Suprapubic skin (tissue), 4 donors: ENCODE data around the gene STAP1. TPM values are rescaled to one million over a fixed set of nuclear protein-coding genes. Genes with fewer than 3 reads are reported as not detected.

ENCODE experiments used
- DNase-seq, 2 donors: peaks; one replicate each; pipeline ENCODE4 v3.0.0-alpha.2; 2019; ENCODE audit warnings: low spot score in 2 of 2
- H3K27ac ChIP-seq: fragments of 200-600 bp; sonication (generic); one replicate; pipeline ENCODE4 v1.5.1; 2019
- H3K27me3 ChIP-seq: fragments of 200-600 bp; sonication (generic); one replicate; pipeline ENCODE4 v1.5.1; 2019
- H3K36me3 ChIP-seq: fragments of 200-600 bp; sonication (generic); one replicate; pipeline ENCODE4 v1.5.1; 2019
- H3K4me1 ChIP-seq: fragments of 200-600 bp; sonication (generic); one replicate; pipeline ENCODE4 v1.5.1; 2019
- H3K4me3 ChIP-seq: fragments of 200-600 bp; sonication (generic); one replicate; pipeline ENCODE4 v1.5.1; 2019; ENCODE audit warnings: mild to moderate bottlenecking
- H3K9me3 ChIP-seq: fragments of 200-600 bp; sonication (generic); one replicate; pipeline ENCODE4 v1.5.1; 2019
- EP300 ChIP-seq: sonication (generic); formaldehyde crosslinking; IDR thresholded peaks from one replicate; pipeline ENCODE4 v1.6.1; 2017; ENCODE audit warnings: antibody characterized with exemption
- POLR2A ChIP-seq, 2 donors: fragments of 450-650 bp; IDR thresholded peaks; one replicate each; pipeline ENCODE4 v1.6.1; 2017; ENCODE audit warnings: antibody characterized with exemption in 2 of 2, mild to moderate bottlenecking in 2 of 2, moderate library complexity in 2 of 2
- POLR2AphosphoS5 ChIP-seq, 3 donors: sonication (generic); formaldehyde crosslinking; IDR thresholded peaks; one replicate each; pipeline ENCODE4 v1.6.1; 2017; ENCODE audit warnings: antibody characterized with exemption in 3 of 3
- WGBS: methylation state at CpG from one replicate; pipeline ENCODE4 v1.1.5; 2018; 5-methylcytosine and 5-hydroxymethylcytosine counted together
- total RNA-seq, 4 donors: library from RNA; depleted of rRNA; stranded (reverse); fragments of >200 nt; gene quantifications; one replicate each; pipeline ENCODE4 v1.1.0, GENCODE V29; 2016
- TF ChIP-seq, protein P1 (sequence below), 2 donors: fragments of 200-600 bp in 1 of 2; fragments of 450-650 bp in 1 of 2; sonication (generic) in 1 of 2; IDR thresholded peaks; one replicate each; pipeline ENCODE4 v1.5.1; 2016 to 2019; ENCODE audit warnings: antibody characterized with exemption in 2 of 2, mild to moderate bottlenecking in 1 of 2, moderate library complexity in 1 of 2

The STAP1 gene
- total RNA-seq, 4 donors from 2014 or later: 0.55 TPM; not detected in 3

DNA sequence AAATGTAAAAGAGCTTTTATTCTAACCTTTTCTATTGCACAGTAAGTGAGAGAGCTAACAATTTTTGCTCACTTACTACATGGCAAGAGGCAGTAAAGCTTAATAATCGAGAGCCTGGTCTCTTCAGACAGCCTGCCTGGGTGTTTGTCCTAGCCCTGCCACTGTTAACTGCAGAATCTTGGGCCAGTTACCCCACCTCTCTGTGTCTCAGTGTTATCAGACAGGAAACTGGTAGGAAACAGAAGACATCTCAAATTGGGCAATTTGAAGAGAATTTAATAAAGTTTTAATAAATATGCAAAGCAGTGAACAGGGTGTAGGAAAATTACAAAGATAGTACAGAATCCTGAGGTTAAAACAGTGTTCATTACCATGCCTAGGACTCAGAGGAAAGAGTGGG lies 13.4 kb downstream of the STAP1 start:
- WGBS: 46% methylated on average over 1 of the region's 1 CpG
- H3K27ac ChIP-seq: no peak overlapping the region
- H3K27me3 ChIP-seq: no peaks in the 10 kb centered on the region
- no peaks in the 10 kb centered on the region for H3K36me3 ChIP-seq
- H3K4me3 ChIP-seq: no peak overlapping the region
- H3K9me3 ChIP-seq: no peaks in the 10 kb centered on the region
- no peaks in the 10 kb centered on the region for H3K4me1 ChIP-seq
- no peak for DNase-seq
- TF ChIP-seq, protein P1, sequence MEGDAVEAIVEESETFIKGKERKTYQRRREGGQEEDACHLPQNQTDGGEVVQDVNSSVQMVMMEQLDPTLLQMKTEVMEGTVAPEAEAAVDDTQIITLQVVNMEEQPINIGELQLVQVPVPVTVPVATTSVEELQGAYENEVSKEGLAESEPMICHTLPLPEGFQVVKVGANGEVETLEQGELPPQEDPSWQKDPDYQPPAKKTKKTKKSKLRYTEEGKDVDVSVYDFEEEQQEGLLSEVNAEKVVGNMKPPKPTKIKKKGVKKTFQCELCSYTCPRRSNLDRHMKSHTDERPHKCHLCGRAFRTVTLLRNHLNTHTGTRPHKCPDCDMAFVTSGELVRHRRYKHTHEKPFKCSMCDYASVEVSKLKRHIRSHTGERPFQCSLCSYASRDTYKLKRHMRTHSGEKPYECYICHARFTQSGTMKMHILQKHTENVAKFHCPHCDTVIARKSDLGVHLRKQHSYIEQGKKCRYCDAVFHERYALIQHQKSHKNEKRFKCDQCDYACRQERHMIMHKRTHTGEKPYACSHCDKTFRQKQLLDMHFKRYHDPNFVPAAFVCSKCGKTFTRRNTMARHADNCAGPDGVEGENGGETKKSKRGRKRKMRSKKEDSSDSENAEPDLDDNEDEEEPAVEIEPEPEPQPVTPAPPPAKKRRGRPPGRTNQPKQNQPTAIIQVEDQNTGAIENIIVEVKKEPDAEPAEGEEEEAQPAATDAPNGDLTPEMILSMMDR (IDR thresholded peaks at IDR 0.05): no peak
- TF ChIP-seq EP300 (no peak), POLR2AphosphoS5 (IDR thresholded peaks at IDR 0.05) (no peak), POLR2A (IDR thresholded peaks at IDR 0.05) (no peak)

DNA sequence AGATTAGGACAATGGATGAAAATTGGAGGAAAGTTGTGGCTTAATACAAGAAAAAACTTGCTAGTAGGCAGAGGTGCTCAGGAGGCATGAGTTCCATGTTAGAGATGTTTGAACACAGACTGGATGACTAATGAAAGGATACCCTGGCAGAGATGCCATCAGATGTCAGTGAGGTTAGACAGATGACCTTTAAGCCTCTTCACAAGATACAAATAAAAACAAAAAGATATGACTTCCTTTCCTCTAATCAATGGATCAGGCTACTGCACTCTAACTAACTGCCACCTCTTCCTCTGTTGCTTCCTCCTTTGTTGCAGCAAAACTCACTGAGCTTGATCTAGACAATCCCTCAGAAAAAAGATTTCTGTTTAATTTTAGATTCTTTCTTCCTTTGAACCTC lies 14.7 kb downstream of the STAP1 start:
- H3K4me1 ChIP-seq: no peaks in the 10 kb centered on the region
- H3K27me3 ChIP-seq: no peaks in the 10 kb centered on the region
- H3K27ac ChIP-seq: no peak overlapping the region
- no peak for DNase-seq
- H3K9me3 ChIP-seq: no peaks in the 10 kb centered on the region
- H3K4me3 ChIP-seq: no peak overlapping the region
- no peaks in the 10 kb centered on the region for H3K36me3 ChIP-seq
- TF ChIP-seq EP300 (no peak), POLR2AphosphoS5 (IDR thresholded peaks at IDR 0.05) (no peak), POLR2A (IDR thresholded peaks at IDR 0.05) (no peak)
- TF ChIP-seq, protein P1 (IDR thresholded peaks at IDR 0.05): no peak

DNA sequence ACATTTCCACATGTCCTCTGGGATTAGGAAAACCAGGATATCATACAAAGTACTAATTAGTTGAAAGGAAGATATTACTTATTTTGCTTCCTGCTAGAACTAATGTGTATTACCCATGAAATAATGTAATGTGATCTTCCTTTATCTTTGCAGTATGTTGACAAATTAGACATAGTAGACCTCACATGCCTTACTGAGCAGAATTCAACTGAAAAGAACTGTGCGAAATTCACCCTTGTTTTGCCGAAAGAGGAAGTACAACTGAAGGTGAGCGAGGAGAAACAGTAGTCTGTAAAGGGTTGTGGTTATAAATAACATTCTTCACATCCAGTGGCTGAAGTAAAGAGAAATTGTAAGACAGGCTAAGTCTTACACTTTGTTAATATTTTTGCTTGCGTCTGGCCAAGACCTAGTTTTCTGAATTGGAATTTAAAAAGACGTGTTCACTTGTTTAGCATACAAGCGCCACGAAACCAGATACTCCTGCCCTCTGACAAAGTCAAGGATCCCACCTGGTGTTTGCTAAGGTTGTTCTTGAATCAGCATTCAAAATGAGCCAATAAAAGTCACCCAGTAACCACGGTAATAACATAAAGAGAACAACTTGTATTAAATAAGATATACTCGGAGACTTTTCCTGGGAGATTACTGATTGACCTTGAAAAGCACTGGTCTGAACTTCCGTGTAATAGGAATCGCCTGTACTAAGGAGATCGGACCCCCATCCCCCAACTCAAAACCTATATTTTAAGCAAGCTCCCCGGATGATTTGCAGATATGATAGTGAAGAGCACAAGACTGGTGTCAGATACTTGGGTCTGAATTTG lies 16.9 kb downstream of the STAP1 start:
- TF ChIP-seq POLR2A (IDR thresholded peaks at IDR 0.05) (no peak), POLR2AphosphoS5 (IDR thresholded peaks at IDR 0.05) (no peak)
- Histone ChIP-seq H3K9me3 (no peaks in the 10 kb centered on the region), H3K27me3 (no peaks in the 10 kb centered on the region), H3K36me3 (no peaks in the 10 kb centered on the region), H3K4me3 (no peak overlapping the region), H3K4me1 (no peaks in the 10 kb centered on the region), H3K27ac (no peak overlapping the region)
- no peak for DNase-seq
- WGBS: 80% methylated on average over 13 of the region's 13 CpGs

DNA sequence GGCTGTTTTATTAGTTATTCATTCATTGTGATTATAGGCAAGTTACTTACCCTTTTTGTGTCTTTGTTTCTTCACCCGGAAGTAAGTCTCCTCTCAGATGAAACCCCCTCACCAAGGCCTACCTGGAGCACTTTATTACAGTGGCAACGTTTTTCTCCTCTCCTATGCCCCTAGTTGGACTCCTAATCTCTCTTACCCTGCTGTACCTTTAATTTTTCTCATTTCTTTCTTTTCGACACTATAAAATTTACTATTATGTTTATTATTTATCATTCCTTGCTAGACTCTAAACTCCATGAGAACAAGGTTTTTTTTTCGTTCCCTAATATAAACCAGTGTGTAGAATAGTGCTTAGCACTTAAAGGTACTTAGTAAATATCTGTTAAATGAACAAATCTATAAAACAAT lies 17.5 kb downstream of the STAP1 start:
- Histone ChIP-seq H3K4me1 (no peaks in the 10 kb centered on the region), H3K4me3 (no peak overlapping the region), H3K9me3 (no peaks in the 10 kb centered on the region), H3K36me3 (no peaks in the 10 kb centered on the region), H3K27me3 (no peaks in the 10 kb centered on the region), H3K27ac (no peak overlapping the region)
- TF ChIP-seq POLR2A (IDR thresholded peaks at IDR 0.05) (no peak), EP300 (no peak), POLR2AphosphoS5 (IDR thresholded peaks at IDR 0.05) (no peak)
- TF ChIP-seq, protein P1 (IDR thresholded peaks at IDR 0.05): no peak
- DNase-seq: no peak
- WGBS: 82% methylated on average over 4 of the region's 4 CpGs

DNA sequence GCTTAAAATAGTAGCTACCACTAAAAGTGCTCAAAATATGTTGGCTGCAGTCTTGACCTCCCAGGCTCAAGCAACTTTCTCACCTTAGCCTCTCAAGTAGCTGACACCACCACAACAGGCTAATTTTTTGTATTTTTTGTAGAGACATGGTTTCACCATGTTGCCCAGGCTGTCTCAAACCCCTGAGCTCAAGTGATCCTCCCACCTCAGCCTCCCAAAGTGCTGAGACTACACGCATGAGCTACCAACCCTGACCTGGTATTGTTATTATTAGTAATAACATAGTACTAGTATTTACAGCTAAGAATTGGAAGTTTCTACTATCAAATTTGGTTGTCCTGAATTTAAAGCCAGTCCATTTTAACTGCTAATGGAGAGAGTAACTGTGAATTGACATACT lies 18.0 kb downstream of the STAP1 start:
- Histone ChIP-seq H3K27ac (no peak overlapping the region), H3K36me3 (no peaks in the 10 kb centered on the region), H3K4me1 (no peaks in the 10 kb centered on the region), H3K4me3 (no peak overlapping the region), H3K27me3 (no peaks in the 10 kb centered on the region), H3K9me3 (no peaks in the 10 kb centered on the region)
- WGBS: 100% methylated on average over 1 of the region's 1 CpG
- no peak for DNase-seq
- TF ChIP-seq, protein P1 (IDR thresholded peaks at IDR 0.05): no peak
- TF ChIP-seq POLR2AphosphoS5 (IDR thresholded peaks at IDR 0.05) (no peak), POLR2A (IDR thresholded peaks at IDR 0.05) (no peak), EP300 (no peak)
